MCF 10A (cell line): ENCODE data around the gene TTC39B. TPM values are rescaled to one million over a fixed set of nuclear protein-coding genes. Genes with fewer than 3 reads are reported as not detected.

Experiments
- BruUV-seq: library from RNA; stranded (reverse); fragments of 400-500 nt; replicated peaks from 2 replicates; lab custom pipeline; 2021; lab: Mats Ljungman, UMichigan
- CTCF ChIA-PET: fragments of 300-600 bp; sonication (Branson Sonifier 250); formaldehyde crosslinking; extraction: SDS; loops from one replicate; lab custom pipeline; 2021; ENCODE audit warnings: antibody characterized with exemption, inconsistent platforms; lab: Yijun Ruan, JAX
- POLR2A ChIA-PET: fragments of 300-600, 350-650 bp; sonication (Branson Sonifier 250); formaldehyde crosslinking; extraction: SDS; loops from one replicate; lab custom pipeline; 2020; ENCODE audit warnings: antibody characterized with exemption, inconsistent platforms; lab: Yijun Ruan, JAX
- DNase-seq: peaks from one replicate; pipeline ENCODE4 v3.0.0-alpha.2; 2018; ENCODE audit not compliant: unreplicated experiment
- H3K27ac Mint-ChIP-seq: one replicate; pipeline ENCODE4 v1.8.0; 2022; ENCODE audit warnings: mild to moderate bottlenecking, low read depth, mixed read lengths; ENCODE audit not compliant: unreplicated experiment
- H3K27me3 Mint-ChIP-seq: one replicate; pipeline ENCODE4 v1.8.0; 2022; ENCODE audit warnings: mixed read lengths; ENCODE audit not compliant: insufficient read depth, unreplicated experiment
- H3K36me3 Mint-ChIP-seq: one replicate; pipeline ENCODE4 v1.8.0; 2022; ENCODE audit warnings: mild to moderate bottlenecking, moderate library complexity, mixed read lengths; ENCODE audit not compliant: insufficient read depth, unreplicated experiment
- H3K4me1 Mint-ChIP-seq: one replicate; pipeline ENCODE4 v1.8.0; 2022; ENCODE audit warnings: mixed read lengths; ENCODE audit not compliant: insufficient read depth, unreplicated experiment
- H3K4me3 Mint-ChIP-seq: one replicate; pipeline ENCODE4 v1.8.0; 2022; ENCODE audit warnings: mild to moderate bottlenecking, moderate library complexity, mixed read lengths; ENCODE audit not compliant: unreplicated experiment
- H3K9me3 Mint-ChIP-seq: one replicate; pipeline ENCODE4 v1.8.0; 2022; ENCODE audit warnings: mixed read lengths; ENCODE audit not compliant: unreplicated experiment
- CTCF ChIP-seq: fragments of 200-600 bp; IDR thresholded peaks from one replicate; pipeline ENCODE4 v1.8.0; 2022; ENCODE audit warnings: antibody characterized with exemption, mild to moderate bottlenecking; ENCODE audit not compliant: unreplicated experiment
- intact Hi-C: fragments of 100-400 bp; cut with micrococcal nuclease; formaldehyde crosslinking; loops from 2 replicates; pipeline ENCODE4 v1.14.1; 2022
- total RNA-seq: library from RNA; stranded (reverse); gene quantifications from 2 replicates; pipeline ENCODE4 v1.2.3, GENCODE V29; 2022

Gene TTC39B
- total RNA-seq, 1 experiment from 2014 or later = 22.8 TPM

GRCh38 chr9:15192856-15193255, 114.2 kb downstream of the TTC39B start:
- Mint-ChIP-seq H3K9me3 (no peaks in the 10 kb centered on the region), H3K36me3 (peaks cover 9% of the 10 kb centered on the region), H3K4me1 (no peaks in the 10 kb centered on the region), H3K27me3 (no peaks in the 10 kb centered on the region), H3K4me3 (no peak overlapping the region), H3K27ac (no peak overlapping the region)
- POLR2A ChIA-PET = no interaction called here
- TF ChIP-seq CTCF = no peak
- no TSS peak for BruUV-seq
- intact Hi-C loops = no loop called here
- CTCF ChIA-PET = interaction anchor here (0.6 kb wide), 1 partner anchor 40 kb away, joined by 3 read pairs; no protein-coding TSS in a partner anchor
- DNase-seq = no peak

DNA sequence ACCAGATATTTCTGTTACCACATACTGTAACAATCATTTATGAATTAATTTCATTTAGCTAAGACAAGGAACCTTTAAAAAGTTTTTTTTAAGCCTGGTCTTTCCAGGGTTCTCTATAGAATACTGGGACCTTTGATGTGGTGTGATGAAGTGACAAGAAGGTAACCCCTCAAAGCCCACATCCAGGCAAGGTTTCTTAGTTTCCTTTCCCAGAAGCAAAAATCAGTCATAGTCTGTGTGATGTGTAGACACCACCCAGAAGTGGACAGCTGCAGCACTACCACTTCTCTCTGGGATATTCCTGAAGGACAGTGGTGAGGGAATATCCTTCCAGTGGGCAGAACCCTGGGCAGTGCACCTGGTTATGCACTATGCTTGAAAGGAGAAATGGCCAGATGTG, 115.6 kb downstream of the TTC39B start:
- POLR2A ChIA-PET = no interaction called here
- H3K4me3 Mint-ChIP-seq = no peak overlapping the region
- H3K27ac Mint-ChIP-seq = no peak overlapping the region
- H3K27me3 Mint-ChIP-seq = no peaks in the 10 kb centered on the region
- H3K4me1 Mint-ChIP-seq = no peaks in the 10 kb centered on the region
- TF ChIP-seq CTCF = no peak
- no peak for DNase-seq
- intact Hi-C loops = no loop called here
- H3K36me3 Mint-ChIP-seq = peaks cover 9% of the 10 kb centered on the region
- BruUV-seq = no TSS peak
- H3K9me3 Mint-ChIP-seq = no peaks in the 10 kb centered on the region
- CTCF ChIA-PET = no interaction called here

DNA sequence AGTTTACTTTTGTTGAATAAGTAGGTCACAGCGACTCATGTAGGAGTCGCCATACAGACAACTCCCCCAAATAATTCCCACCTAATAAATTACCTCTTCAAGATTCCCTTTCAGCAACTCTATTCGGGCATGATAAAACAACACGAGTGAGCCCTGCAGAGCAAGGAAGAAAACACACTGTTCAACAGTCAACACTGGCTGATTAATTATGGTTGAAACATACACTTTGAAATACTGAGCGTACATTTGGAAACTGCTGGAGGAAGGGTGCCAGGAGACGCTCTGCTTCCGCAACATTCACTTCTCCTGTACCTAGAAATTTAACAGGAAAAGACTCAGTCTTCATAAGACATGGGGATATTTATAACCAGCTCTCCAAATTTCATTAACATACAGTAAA, 117.5 kb downstream of the TTC39B start:
- Mint-ChIP-seq H3K27ac (no peak overlapping the region), H3K4me1 (no peaks in the 10 kb centered on the region), H3K9me3 (no peaks in the 10 kb centered on the region), H3K27me3 (no peaks in the 10 kb centered on the region), H3K36me3 (peaks cover 7% of the 10 kb centered on the region), H3K4me3 (no peak overlapping the region)
- ChIA-PET CTCF (interaction anchor here (0.5 to 0.7 kb wide), 2 partner anchors 15 to 113 kb away, joined by 3 to 4 read pairs; no protein-coding TSS in a partner anchor), POLR2A (interaction anchor here (1.0 kb wide), 1 partner anchor 235 kb away, joined by 3 read pairs; no protein-coding TSS in a partner anchor)
- BruUV-seq = no TSS peak
- intact Hi-C loops = no loop called here
- TF ChIP-seq CTCF = no peak
- no peak for DNase-seq

- TF ChIP-seq CTCF = no peak
- DNase-seq = no peak
- no TSS peak for BruUV-seq
- Mint-ChIP-seq H3K9me3 (no peaks in the 10 kb centered on the region), H3K27ac (no peak overlapping the region), H3K27me3 (no peaks in the 10 kb centered on the region), H3K4me3 (no peak overlapping the region), H3K36me3 (peaks cover 11% of the 10 kb centered on the region), H3K4me1 (no peaks in the 10 kb centered on the region)
- POLR2A ChIA-PET = no interaction called here
- CTCF ChIA-PET = interaction anchor here (0.9 kb wide), 1 partner anchor 23 kb away, joined by 3 read pairs; no protein-coding TSS in a partner anchor
- intact Hi-C loops = no loop called here
Observed at GRCh38 chr9:15187589-15187988, 119.4 kb downstream of the TTC39B start.
